Caco-2 (cell line): Measurements from ENCODE around the gene IGSF6. TPM values are rescaled to one million over a fixed set of nuclear protein-coding genes. Genes with fewer than 3 reads are reported as not detected.
A peak's percentile ranks its signal among the peaks of the same experiment; 100 is the strongest.
"Not testable (repeated sequence)": the region's sequence is repeated elsewhere in the genome, so short reads cannot be mapped to it uniquely, and the experiment has no call there.

Experiments used
- BruUV-seq: library from RNA; stranded (reverse); fragments of 400-500 nt; replicated peaks from 2 replicates; lab custom pipeline; 2021; lab: Mats Ljungman, UMichigan
- CTCF ChIA-PET: fragments of 300-600 bp; sonication (Branson Sonifier 250); formaldehyde crosslinking; loops from one replicate; lab custom pipeline; 2022; ENCODE audit warnings: antibody characterized with exemption; lab: Charles Lee
- POLR2A ChIA-PET: fragments of 300-600 bp; sonication (Branson Sonifier 250); formaldehyde crosslinking; loops from one replicate; lab custom pipeline; 2022; ENCODE audit warnings: antibody characterized with exemption; lab: Charles Lee
- DNase-seq, 2 experiments: peaks; one replicate each; pipeline versions ENCODE4 v3.0.0 to v3.0.0-alpha.2; 2020 to 2022
- H3K27me3 ChIP-seq: replicated peaks from 2 replicates; pipeline ENCODE4 v1.6.0; 2011; ENCODE audit warnings: low read length; ENCODE audit not compliant: control insufficient read depth, insufficient read depth
- H3K36me3 ChIP-seq: 2 replicates; pipeline ENCODE4 v1.5.1; 2011; ENCODE audit warnings: low read length; ENCODE audit not compliant: control insufficient read depth, insufficient read depth
- H3K4me1 ChIP-seq: fragments of 250-450 bp; sonication (Bioruptor Pico); 2 replicates; pipeline ENCODE4 v1.5.1; 2020; ENCODE audit warnings: mild to moderate bottlenecking
- H3K4me3 ChIP-seq: 2 replicates; pipeline ENCODE4 v1.5.1; 2011; ENCODE audit warnings: low read depth, mild to moderate bottlenecking, control low read depth, low read length
- H3K9me3 ChIP-seq: fragments of 250-450 bp; sonication (Bioruptor Pico); 2 replicates; pipeline ENCODE4 v1.5.1; 2020; ENCODE audit warnings: mild to moderate bottlenecking, moderate library complexity
- H3K27ac Mint-ChIP-seq: one replicate; pipeline ENCODE4 v1.8.0; 2022; ENCODE audit warnings: mixed read lengths; ENCODE audit not compliant: unreplicated experiment
- H3K27me3 Mint-ChIP-seq: one replicate; pipeline ENCODE4 v1.8.0; 2022; ENCODE audit warnings: mixed read lengths; ENCODE audit not compliant: insufficient read depth, unreplicated experiment
- H3K36me3 Mint-ChIP-seq: one replicate; pipeline ENCODE4 v1.8.0; 2022; ENCODE audit warnings: mild to moderate bottlenecking, mixed read lengths; ENCODE audit not compliant: insufficient read depth, unreplicated experiment
- H3K4me1 Mint-ChIP-seq: one replicate; pipeline ENCODE4 v1.8.0; 2022; ENCODE audit warnings: low read depth, mixed read lengths; ENCODE audit not compliant: unreplicated experiment
- H3K4me3 Mint-ChIP-seq: one replicate; pipeline ENCODE4 v1.8.0; 2022; ENCODE audit warnings: mild to moderate bottlenecking, moderate library complexity, mixed read lengths; ENCODE audit not compliant: unreplicated experiment
- H3K9me3 Mint-ChIP-seq: one replicate; pipeline ENCODE4 v1.8.0; 2022; ENCODE audit warnings: mixed read lengths; ENCODE audit not compliant: unreplicated experiment
- CTCF ChIP-seq, 2 experiments: fragments of 200-600 bp in 1 of 2; IDR thresholded peaks; 1 replicate in 1 of 2; 2 replicates in 1 of 2; pipeline versions ENCODE4 v1.5.1 to v1.8.0; 2011 to 2022; ENCODE audit warnings: antibody characterized with exemption in 1 of 2, control low read depth in 1 of 2, inconsistent platforms in 1 of 2, low read depth in 1 of 2, low read length in 1 of 2, mild to moderate bottlenecking in 1 of 2, moderate library complexity in 1 of 2; ENCODE audit not compliant: insufficient read depth in 1 of 2, severe bottlenecking in 1 of 2, unreplicated experiment in 1 of 2
- intact Hi-C: fragments of 100-400 bp; cut with micrococcal nuclease; formaldehyde crosslinking; loops from one replicate; pipeline ENCODE4 v1.10.0; 2022; ENCODE audit not compliant: unreplicated experiment
- total RNA-seq: library from RNA; stranded (reverse); gene quantifications from 2 replicates; pipeline ENCODE4 v1.2.3, GENCODE V29; 2022

Gene IGSF6
- total RNA-seq, 1 experiment from 2014 or later: not detected

DNA sequence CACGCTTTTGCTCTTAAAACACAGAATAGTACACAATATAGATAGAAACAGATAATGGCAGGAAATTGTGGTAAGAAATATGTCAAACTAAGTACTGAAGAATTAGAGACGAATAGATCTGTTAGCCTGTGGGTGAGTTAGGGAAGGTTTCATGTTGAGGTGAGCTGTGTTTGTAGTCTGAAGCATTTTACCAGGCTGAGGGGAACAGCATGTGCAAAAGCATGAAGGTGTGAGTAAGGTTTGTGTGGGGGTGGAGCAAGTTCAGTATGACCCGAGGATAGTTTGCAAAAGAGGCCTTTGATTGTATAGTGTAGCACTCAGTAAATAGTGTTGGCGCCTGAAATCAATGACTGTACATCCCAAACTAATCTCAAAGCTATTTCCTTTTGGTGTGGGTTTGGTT, 13.8 kb downstream of the IGSF6 start:
- Histone ChIP-seq H3K36me3 (no peaks in the 10 kb centered on the region), H3K9me3 (no peaks in the 10 kb centered on the region), H3K4me1 (peaks cover 4% of the 10 kb centered on the region; the same call in 1 of the 2 replicates), H3K4me3 (no peak overlapping the region), H3K27me3 (no peaks in the 10 kb centered on the region)
- no peak overlapping the region for H3K4me3 Mint-ChIP-seq
- H3K4me1 Mint-ChIP-seq: peaks cover 7% of the 10 kb centered on the region
- intact Hi-C loops: no loop called here
- no peaks in the 10 kb centered on the region for H3K36me3 Mint-ChIP-seq
- H3K9me3 Mint-ChIP-seq: no peaks in the 10 kb centered on the region
- no peak for TF ChIP-seq CTCF (IDR thresholded peaks at IDR 0.05; ENCODE audit: insufficient read depth in 1 of 2, low read depth in 1 of 2, low read length in 1 of 2, severe bottlenecking in 1 of 2, unreplicated experiment in 1 of 2)
- no TSS peak for BruUV-seq
- ChIA-PET CTCF (no interaction called here), POLR2A (no interaction called here)
- H3K27me3 Mint-ChIP-seq: no peaks in the 10 kb centered on the region
- H3K27ac Mint-ChIP-seq: no peak overlapping the region
- DNase-seq: peak in 1 of 2 experiments; percentile 13

- Histone ChIP-seq H3K4me3 (no peak overlapping the region), H3K4me1 (peaks cover 4% of the 10 kb centered on the region; the same call in 1 of the 2 replicates), H3K36me3 (no peaks in the 10 kb centered on the region), H3K9me3 (no peaks in the 10 kb centered on the region), H3K27me3 (no peaks in the 10 kb centered on the region)
- POLR2A ChIA-PET: no interaction called here
- Mint-ChIP-seq H3K36me3 (no peaks in the 10 kb centered on the region), H3K9me3 (no peaks in the 10 kb centered on the region), H3K27ac (no peak overlapping the region), H3K27me3 (no peaks in the 10 kb centered on the region), H3K4me1 (peaks cover 7% of the 10 kb centered on the region), H3K4me3 (no peak overlapping the region)
- no peak for DNase-seq
- CTCF ChIA-PET: no interaction called here
- intact Hi-C loops: no loop called here
- TF ChIP-seq CTCF (IDR thresholded peaks at IDR 0.05; ENCODE audit: insufficient read depth in 1 of 2, low read depth in 1 of 2, low read length in 1 of 2, severe bottlenecking in 1 of 2, unreplicated experiment in 1 of 2): no peak
- no TSS peak for BruUV-seq
Observed at GRCh38 chr16:21637032-21637968, 15.1 kb downstream of the IGSF6 start.

DNA sequence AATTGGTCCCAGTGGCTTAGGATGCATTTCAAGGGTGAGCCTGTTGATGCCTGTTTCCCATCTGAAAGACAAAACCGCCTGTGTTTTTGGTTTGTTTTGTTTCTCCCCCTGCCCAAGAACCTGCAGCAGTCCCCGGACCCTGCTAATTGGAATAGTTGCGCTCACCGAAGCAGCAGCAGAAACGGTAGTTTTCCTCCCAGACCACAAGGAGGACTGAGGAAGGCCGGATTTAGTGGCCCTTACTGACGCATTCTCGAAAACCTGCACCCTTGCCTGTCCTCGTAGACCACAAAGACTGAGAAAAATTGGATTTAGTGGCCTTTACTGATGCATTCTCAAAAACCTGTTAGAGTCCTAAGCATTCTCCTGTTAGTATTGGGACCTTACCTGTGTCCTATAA, 16.7 kb downstream of the IGSF6 start:
- H3K4me1 ChIP-seq, CTCF ChIA-PET, H3K36me3 Mint-ChIP-seq, H3K9me3 Mint-ChIP-seq, BruUV-seq, H3K27me3 Mint-ChIP-seq, intact Hi-C loops, POLR2A ChIA-PET, H3K36me3 ChIP-seq, H3K4me3 Mint-ChIP-seq, H3K27me3 ChIP-seq, H3K9me3 ChIP-seq, DNase-seq, H3K4me3 ChIP-seq, H3K27ac Mint-ChIP-seq: not testable (repeated sequence)
- H3K4me1 Mint-ChIP-seq: peaks cover 22% of the 10 kb centered on the region
